Measurements from ENCODE around the gene STMN1. TPM values are rescaled to one million over a fixed set of nuclear protein-coding genes. Genes with fewer than 3 reads are reported as not detected.

Gene STMN1
- total and polyA plus RNA-seq, 11 donors = 21.1 to 95.2 (median 46.4) TPM

DNA sequence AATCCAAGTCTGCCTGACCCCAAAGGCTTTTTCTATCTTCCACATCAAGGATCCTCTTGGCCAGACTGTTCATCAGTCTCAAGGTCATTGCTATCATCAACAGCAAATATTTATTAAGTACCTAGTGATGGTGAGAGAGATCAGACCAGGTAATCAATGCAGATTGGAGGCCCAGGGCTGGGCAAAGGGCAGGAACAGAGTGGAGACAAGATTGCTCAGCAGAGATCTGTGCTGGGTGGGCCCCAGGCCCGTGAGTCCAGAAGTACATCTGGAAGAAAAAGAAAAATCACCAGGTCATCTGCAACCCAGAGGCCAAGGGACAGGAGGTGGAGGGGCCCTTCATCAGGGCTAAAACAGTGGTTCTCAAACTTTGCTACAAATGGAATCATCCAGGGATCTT is 20.6 kb downstream of the STMN1 start:
- Histone ChIP-seq H3K36me3 (no peaks in the 10 kb centered on the region), H3K9me3 (no peaks in the 10 kb centered on the region), H3K4me1 (no peaks in the 10 kb centered on the region), H3K27me3 (no peaks in the 10 kb centered on the region), H3K27ac (no peak overlapping the region), H3K4me3 (no peak overlapping the region)
- DNase-seq (no peak), ATAC-seq (no peak)
- intact Hi-C loops (cut with DNase I) = no loop called here
- TF ChIP-seq, protein P1, sequence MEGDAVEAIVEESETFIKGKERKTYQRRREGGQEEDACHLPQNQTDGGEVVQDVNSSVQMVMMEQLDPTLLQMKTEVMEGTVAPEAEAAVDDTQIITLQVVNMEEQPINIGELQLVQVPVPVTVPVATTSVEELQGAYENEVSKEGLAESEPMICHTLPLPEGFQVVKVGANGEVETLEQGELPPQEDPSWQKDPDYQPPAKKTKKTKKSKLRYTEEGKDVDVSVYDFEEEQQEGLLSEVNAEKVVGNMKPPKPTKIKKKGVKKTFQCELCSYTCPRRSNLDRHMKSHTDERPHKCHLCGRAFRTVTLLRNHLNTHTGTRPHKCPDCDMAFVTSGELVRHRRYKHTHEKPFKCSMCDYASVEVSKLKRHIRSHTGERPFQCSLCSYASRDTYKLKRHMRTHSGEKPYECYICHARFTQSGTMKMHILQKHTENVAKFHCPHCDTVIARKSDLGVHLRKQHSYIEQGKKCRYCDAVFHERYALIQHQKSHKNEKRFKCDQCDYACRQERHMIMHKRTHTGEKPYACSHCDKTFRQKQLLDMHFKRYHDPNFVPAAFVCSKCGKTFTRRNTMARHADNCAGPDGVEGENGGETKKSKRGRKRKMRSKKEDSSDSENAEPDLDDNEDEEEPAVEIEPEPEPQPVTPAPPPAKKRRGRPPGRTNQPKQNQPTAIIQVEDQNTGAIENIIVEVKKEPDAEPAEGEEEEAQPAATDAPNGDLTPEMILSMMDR (IDR thresholded peaks at IDR 0.05) = no peak
- no peak for TF ChIP-seq POLR2A (IDR thresholded peaks at IDR 0.05)
- WGBS, 4 donors = 75 to 91% (median 84%) methylated on average over 1 of the region's 1 CpG

DNA sequence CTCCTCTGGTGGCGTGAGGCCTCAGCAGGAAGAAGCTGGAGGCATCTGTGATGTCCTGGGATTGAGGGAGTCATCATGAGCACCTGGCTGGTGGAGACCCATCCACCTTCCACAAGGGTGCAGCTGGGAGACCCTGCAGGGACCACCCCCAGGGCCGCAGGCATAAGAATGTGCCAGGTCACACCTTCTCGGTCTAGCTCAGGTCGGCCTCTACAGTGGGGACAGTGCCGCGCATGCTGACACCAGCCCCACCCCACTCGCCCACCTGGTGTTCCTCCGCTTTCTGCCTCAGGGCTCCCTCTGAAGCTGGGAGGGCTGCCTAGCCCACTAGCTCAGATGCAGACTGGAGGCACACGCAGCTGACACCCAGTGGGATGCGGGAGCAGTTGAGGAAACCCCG is 25.0 kb downstream of the STMN1 start:
- no peak for TF ChIP-seq POLR2A (IDR thresholded peaks at IDR 0.05)
- TF ChIP-seq, protein P1 (IDR thresholded peaks at IDR 0.05) = no peak
- Histone ChIP-seq H3K9me3 (no peaks in the 10 kb centered on the region), H3K27me3 (no peaks in the 10 kb centered on the region), H3K4me3 (no peak overlapping the region), H3K36me3 (no peaks in the 10 kb centered on the region), H3K27ac (no peak overlapping the region), H3K4me1 (peaks cover 0 to 1% (median 0%) of the 10 kb centered on the region in 12 donors)
- intact Hi-C loops (cut with DNase I) = no loop called here
- ATAC-seq (no peak), DNase-seq (peak in 1 of 5 donors; percentile 39)
- WGBS, 4 donors = 91 to 97% (median 91%) methylated on average over 8 to 11 of the region's 11 CpGs

DNA sequence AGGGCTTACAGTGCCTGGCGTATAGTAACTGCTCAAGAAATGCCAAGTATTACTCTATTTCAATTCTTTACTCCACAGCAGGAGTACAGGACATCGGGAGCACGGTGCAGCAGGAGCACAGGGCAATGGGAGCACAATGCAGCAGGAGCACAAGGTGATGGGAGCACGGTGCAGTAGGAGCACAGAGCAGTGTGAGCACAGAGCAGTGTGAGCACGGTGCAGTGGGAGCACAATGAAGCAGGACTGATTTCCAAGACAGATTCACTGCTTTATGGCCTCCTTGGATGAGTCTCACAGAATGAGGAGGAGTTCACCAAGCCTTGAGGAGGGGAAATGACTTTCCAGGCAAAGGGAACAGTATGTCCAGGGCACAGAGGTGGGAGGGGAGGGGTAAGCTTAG is 25.7 kb downstream of the STMN1 start:
- TF ChIP-seq POLR2A (IDR thresholded peaks at IDR 0.05) = no peak
- TF ChIP-seq, protein P1 (IDR thresholded peaks at IDR 0.05) = no peak
- peaks cover 0 to 8% (median 0%) of the 10 kb centered on the region in 12 donors for H3K4me1 ChIP-seq
- no peak overlapping the region for H3K4me3 ChIP-seq
- DNase-seq (no peak), ATAC-seq (no peak)
- WGBS, 4 donors = 87 to 96% (median 94%) methylated on average over 5 of the region's 5 CpGs
- H3K27me3 ChIP-seq = no peaks in the 10 kb centered on the region
- no peaks in the 10 kb centered on the region for H3K9me3 ChIP-seq
- intact Hi-C loops (cut with DNase I) = no loop called here
- no peak overlapping the region for H3K27ac ChIP-seq
- H3K36me3 ChIP-seq = no peaks in the 10 kb centered on the region

DNA sequence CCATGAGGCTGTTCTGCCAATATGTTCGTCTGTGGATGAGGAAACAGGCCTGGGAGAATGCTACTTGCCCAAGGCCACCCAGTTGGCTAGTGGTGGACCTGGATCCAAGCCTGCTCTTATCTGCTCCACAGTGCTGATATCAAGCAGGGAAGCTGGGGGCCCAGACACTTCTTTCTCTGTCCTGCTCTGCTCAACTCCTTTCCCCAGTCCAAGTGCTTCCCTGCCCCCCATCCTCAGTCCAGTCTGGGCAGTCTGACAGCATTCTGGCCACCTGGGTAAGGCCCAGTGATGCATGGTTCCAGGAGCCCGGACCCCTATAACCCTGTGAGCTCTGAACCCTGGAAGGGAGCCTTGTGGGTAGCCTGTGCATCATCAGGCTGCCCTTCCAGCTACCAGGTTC is 26.5 kb downstream of the STMN1 start:
- intact Hi-C loops (cut with DNase I) = loop anchor here in 1 of 10 donors (10.0 kb wide), 1 partner anchor 55 kb away; no protein-coding TSS in a partner anchor
- no peak overlapping the region for H3K27ac ChIP-seq
- TF ChIP-seq POLR2A (IDR thresholded peaks at IDR 0.05) = no peak
- TF ChIP-seq, protein P1 (IDR thresholded peaks at IDR 0.05) = no peak
- no peak for ATAC-seq
- whole genome bisulfite sequencing, 4 donors = 43 to 69% (median 48%) methylated on average over 2 of the region's 2 CpGs
- H3K9me3 ChIP-seq = no peaks in the 10 kb centered on the region
- no peaks in the 10 kb centered on the region for H3K27me3 ChIP-seq
- no peak for DNase-seq
- no peaks in the 10 kb centered on the region for H3K36me3 ChIP-seq
- no peak overlapping the region for H3K4me3 ChIP-seq
- peaks cover 0 to 16% (median 5%) of the 10 kb centered on the region in 12 donors for H3K4me1 ChIP-seq

All from heart left ventricle (tissue), 16 donors.